Fibroblast of mammary gland (primary cell): ENCODE data around the gene CSF3.

Experiments
- DNase-seq: peaks from one replicate; pipeline ENCODE4 v3.0.0-alpha.2; 2010; ENCODE audit warnings: low read depth
- H3K4me3 ChIP-seq: 2 replicates; pipeline ENCODE4 v1.5.1; 2011; ENCODE audit warnings: low read depth, mild to moderate bottlenecking, low read length, moderate library complexity; ENCODE audit not compliant: control insufficient read depth
- TF ChIP-seq, protein P1 (sequence below): conservative IDR thresholded peaks from 2 replicates; pipeline ENCODE4 v1.5.1; 2011; ENCODE audit warnings: low read depth, low read length, inconsistent platforms; ENCODE audit not compliant: control insufficient read depth, insufficient read depth

The CSF3 gene

DNA sequence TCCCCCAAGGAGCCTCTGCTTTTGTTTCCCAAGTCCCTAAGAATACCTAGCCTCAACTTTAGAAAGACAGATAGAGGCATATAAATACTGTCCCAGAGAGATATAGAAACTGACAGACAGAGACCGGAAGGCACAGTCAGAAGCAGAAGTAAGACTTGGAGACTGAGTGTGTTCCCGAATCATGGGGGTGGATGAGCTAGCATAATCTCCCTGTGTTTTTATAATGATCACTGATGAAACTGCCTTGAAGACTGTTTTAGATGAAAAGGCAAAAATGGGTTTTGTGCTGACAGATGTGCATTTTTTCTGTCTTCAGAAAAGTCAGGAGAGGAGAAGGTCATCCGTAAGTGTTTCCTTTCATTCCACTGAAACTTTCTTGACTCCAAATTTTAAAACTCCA lies 43.0 kb upstream of the CSF3 start:
- H3K4me3 ChIP-seq, result no peak overlapping the region
- peak; percentile 38 for DNase-seq
- TF ChIP-seq, protein P1, sequence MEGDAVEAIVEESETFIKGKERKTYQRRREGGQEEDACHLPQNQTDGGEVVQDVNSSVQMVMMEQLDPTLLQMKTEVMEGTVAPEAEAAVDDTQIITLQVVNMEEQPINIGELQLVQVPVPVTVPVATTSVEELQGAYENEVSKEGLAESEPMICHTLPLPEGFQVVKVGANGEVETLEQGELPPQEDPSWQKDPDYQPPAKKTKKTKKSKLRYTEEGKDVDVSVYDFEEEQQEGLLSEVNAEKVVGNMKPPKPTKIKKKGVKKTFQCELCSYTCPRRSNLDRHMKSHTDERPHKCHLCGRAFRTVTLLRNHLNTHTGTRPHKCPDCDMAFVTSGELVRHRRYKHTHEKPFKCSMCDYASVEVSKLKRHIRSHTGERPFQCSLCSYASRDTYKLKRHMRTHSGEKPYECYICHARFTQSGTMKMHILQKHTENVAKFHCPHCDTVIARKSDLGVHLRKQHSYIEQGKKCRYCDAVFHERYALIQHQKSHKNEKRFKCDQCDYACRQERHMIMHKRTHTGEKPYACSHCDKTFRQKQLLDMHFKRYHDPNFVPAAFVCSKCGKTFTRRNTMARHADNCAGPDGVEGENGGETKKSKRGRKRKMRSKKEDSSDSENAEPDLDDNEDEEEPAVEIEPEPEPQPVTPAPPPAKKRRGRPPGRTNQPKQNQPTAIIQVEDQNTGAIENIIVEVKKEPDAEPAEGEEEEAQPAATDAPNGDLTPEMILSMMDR, result no peak

DNA sequence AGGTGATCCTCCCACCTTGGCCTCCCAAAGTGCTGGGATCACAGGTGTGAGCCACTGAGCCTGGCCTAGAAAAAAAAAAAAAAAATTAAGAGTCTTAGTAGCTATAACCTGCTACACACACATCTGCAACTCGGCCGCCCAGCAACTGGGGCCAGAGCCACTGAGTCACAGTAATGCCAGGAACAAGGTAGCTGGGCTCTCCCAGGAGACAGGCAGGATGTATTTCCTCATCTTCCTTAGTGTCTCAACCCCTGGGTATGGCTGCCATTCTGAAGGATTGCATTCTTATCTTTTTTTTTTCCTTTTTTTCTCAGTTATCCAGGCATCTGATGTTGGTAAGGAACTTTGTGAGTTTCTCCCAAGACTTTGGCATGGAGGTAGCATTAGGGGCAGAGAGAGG lies 41.7 kb upstream of the CSF3 start:
- TF ChIP-seq, protein P1, result no peak
- peak; percentile 70 for DNase-seq
- H3K4me3 ChIP-seq, result no peak overlapping the region

DNA sequence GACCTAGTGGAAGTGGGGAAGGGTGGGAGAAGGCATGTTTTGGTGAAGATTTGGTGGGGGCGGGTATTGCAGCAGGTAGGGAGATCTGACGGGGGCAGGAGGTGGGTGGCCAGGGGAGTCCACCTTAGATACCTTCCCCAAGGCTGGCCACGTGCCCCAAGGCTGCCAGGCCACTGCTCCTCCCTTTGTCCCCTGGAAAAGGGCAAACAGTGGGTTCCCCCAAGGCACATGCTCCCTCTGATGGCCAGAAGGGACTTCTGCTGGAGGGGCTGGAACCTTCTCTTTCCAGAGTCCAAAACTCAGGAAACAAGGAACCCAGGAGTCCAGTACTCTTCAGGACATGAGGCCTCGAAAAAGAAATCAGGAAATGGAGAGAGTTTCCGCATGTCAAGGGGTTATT lies 40.8 kb upstream of the CSF3 start:
- no peak overlapping the region for H3K4me3 ChIP-seq
- TF ChIP-seq, protein P1, result no peak
- no peak for DNase-seq

DNA sequence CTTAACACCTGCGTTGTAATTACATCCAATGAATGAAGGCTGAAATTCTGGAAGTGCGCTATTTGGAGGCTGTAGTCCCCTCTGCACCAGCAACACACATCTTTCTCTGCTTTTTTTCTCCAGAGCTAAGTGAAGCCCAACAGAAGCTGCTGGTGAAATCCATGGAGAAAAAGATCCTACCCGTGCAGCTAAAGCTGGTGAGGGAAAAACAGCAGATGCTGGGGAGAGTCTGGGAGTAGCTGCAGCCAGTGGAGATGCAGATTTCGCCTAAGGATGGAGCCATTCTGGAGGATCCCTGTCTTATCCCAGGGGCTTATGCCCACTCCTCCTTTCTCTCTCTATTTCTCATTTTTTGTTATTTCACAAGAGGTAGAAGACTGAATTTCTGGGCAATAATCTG lies 39.4 kb upstream of the CSF3 start:
- TF ChIP-seq, protein P1, result no peak
- no peak overlapping the region for H3K4me3 ChIP-seq
- no peak for DNase-seq

DNA sequence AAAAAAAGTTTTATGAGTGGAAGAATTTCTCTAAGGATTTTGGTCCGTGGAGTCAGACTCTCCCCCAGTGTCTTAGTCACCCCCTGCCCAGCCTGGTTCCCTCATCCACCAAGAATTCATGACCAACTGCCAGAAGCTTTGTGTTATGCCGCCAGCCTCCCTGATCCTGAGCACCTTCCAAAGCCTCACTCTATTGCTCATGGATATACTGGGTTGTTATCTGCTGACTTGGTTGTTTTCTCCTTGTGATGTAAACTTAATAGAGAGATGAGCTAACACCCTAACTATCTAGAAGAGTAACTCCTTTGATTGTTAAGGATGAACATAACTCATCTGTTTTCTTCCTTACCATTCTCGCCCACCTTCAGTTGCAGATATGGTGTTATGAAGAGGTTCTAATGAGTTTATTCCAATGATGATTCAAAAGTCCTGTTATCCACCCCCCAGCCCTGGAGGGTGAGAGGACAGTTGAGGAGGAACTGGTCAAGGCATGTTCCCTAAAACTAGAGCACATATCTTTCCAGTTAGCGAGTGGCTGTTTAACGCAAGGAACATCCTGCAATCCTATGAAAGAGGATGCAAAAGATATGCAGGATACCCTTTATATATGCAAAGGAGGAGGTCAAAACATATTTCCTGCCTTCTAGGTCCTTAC lies 36.1 kb upstream of the CSF3 start:
- TF ChIP-seq, protein P1, result no peak
- peak overlapping the region; percentile 1 for H3K4me3 ChIP-seq
- peak; percentile 89 for DNase-seq

DNA sequence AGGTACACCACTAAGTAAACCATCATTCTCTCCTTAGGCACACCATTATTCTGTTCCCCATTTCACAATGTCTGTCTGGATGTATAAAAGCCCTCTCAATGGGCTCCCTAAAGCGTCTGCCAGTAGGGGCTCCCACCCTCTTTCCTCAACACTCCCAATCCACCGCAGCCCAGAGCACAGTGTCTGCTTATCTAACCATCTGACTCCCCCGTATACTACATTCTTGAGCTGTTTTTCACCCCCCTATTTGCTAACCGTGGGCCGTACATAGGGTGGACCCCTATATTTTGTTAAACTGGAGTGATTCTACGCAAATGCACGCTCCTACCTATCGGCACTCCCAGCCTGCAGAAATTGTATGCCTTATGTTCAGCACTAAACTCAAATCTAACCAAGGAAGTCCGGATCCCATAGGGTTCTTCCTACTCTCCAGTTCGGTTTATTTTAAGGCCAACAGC lies 35.3 kb upstream of the CSF3 start:
- peak; percentile 15 for DNase-seq
- TF ChIP-seq, protein P1, result no peak

More for the DNA sequence above, 35.3 kb upstream of the CSF3 start:
- peak overlapping the region; percentile 79 for H3K4me3 ChIP-seq
